Lower leg skin (tissue), 4 donors: Measurements from ENCODE around the gene PPP2R2B. TPM values are rescaled to one million over a fixed set of nuclear protein-coding genes. Genes with fewer than 3 reads are reported as not detected.

Source experiments
- DNase-seq, 2 donors: peaks; one replicate each; pipeline ENCODE4 v3.0.0-alpha.2; 2019; ENCODE audit warnings: low spot score in 2 of 2
- H3K4me3 ChIP-seq: fragments of 200-600 bp; sonication (generic); 2 replicates; pipeline ENCODE4 v1.5.1; 2017; ENCODE audit warnings: mild to moderate bottlenecking, low read depth; ENCODE audit not compliant: poor library complexity, severe bottlenecking
- CTCF ChIP-seq, 3 donors: fragments of 450-650 bp; IDR thresholded peaks; one replicate each; pipeline ENCODE4 v1.5.1; 2016; ENCODE audit warnings: antibody characterized with exemption in 3 of 3, mild to moderate bottlenecking in 3 of 3, moderate library complexity in 2 of 3
- POLR2A ChIP-seq, 2 donors: fragments of 450-650 bp; IDR thresholded peaks; one replicate each; pipeline ENCODE4 v1.6.1; 2016 to 2017; ENCODE audit warnings: antibody characterized with exemption in 2 of 2, mild to moderate bottlenecking in 1 of 2, moderate library complexity in 1 of 2
- WGBS, 2 donors: methylation state at CpG; one replicate each; pipeline ENCODE4 v1.1.5; 2018; 5-methylcytosine and 5-hydroxymethylcytosine counted together
- intact Hi-C: fragments of 100-400 bp; cut with DNase I; formaldehyde crosslinking; loops from one replicate; pipeline ENCODE4 v1.15.0; 2023; ENCODE audit warnings: low total_unique reads
- total RNA-seq, 4 donors: library from RNA; depleted of rRNA; stranded (reverse); fragments of >200 nt; gene quantifications; one replicate each; pipeline ENCODE4 v1.1.0, GENCODE V29; 2016

The PPP2R2B gene
- total RNA-seq, 4 donors from 2014 or later = 3.7 to 8.4 (median 4.5) TPM

- no peak for DNase-seq
- 76 to 83% methylated on average over 4 of the region's 4 CpGs for WGBS, 2 donors
- intact Hi-C loops = no loop called here
- TF ChIP-seq CTCF (IDR thresholded peaks at IDR 0.05) = no peak
- TF ChIP-seq POLR2A (IDR thresholded peaks at IDR 0.05) = no peak
- H3K4me3 ChIP-seq = no peak overlapping the region
These were observed 173.4 kb downstream of the PPP2R2B start for GRCh38 chr5:146704949-146705665.

GRCh38 chr5:146703899-146704298 lies 174.7 kb downstream of the PPP2R2B start:
- intact Hi-C loops = no loop called here
- no peak for DNase-seq
- WGBS, 2 donors = 10 to 26% methylated on average over 1 of the region's 1 CpG

GRCh38 chr5:146703499-146703898 lies 175.1 kb downstream of the PPP2R2B start:
- no peak overlapping the region for H3K4me3 ChIP-seq
- intact Hi-C loops = no loop called here
- no peak for TF ChIP-seq CTCF (IDR thresholded peaks at IDR 0.05)
- no peak for TF ChIP-seq POLR2A (IDR thresholded peaks at IDR 0.05)
- no peak for DNase-seq

More at GRCh38 chr5:146703899-146704298, 174.7 kb downstream of the PPP2R2B start:
- H3K4me3 ChIP-seq = no peak overlapping the region
- TF ChIP-seq CTCF (IDR thresholded peaks at IDR 0.05) = no peak
- TF ChIP-seq POLR2A (IDR thresholded peaks at IDR 0.05) = no peak

GRCh38 chr5:146699664-146700418 lies 178.7 kb downstream of the PPP2R2B start:
- no peak overlapping the region for H3K4me3 ChIP-seq
- 37 to 38% methylated on average over 6 of the region's 6 CpGs for WGBS, 2 donors
- intact Hi-C loops = no loop called here
- DNase-seq = no peak
- TF ChIP-seq POLR2A (IDR thresholded peaks at IDR 0.05) (no peak), CTCF (IDR thresholded peaks at IDR 0.05) (no peak)

- TF ChIP-seq POLR2A (IDR thresholded peaks at IDR 0.05) (no peak), CTCF (IDR thresholded peaks at IDR 0.05) (no peak)
- intact Hi-C loops = no loop called here
- 39 to 44% methylated on average over 3 of the region's 3 CpGs for WGBS, 2 donors
These were observed 179.4 kb downstream of the PPP2R2B start for GRCh38 chr5:146699138-146699537.

More at GRCh38 chr5:146699138-146699537, 179.4 kb downstream of the PPP2R2B start:
- DNase-seq = no peak
- no peak overlapping the region for H3K4me3 ChIP-seq
